Measurements from ENCODE around the gene RILPL1. TPM values are rescaled to one million over a fixed set of nuclear protein-coding genes. Genes with fewer than 3 reads are reported as not detected.

Gene RILPL1
- total RNA-seq, result 13.8 and 16.1 TPM in 2 replicates

GRCh38 chr12:123533672-123534643, at the start of gene RILPL1:
TSS of gene RILPL1 (minus strand) at chr12:123533719. CDS start at chr12:123533482, 237 bp downstream.

GRCh38 chr12:123457980-123458779, 75.3 kb downstream of the RILPL1 start, which contains the start of gene SNRNP35:
TSS of gene SNRNP35 (plus strand) at chr12:123458139. CDS start at chr12:123465541, 7,402 bp downstream.

GRCh38 chr12:123436017-123436964, 97.2 kb downstream of the RILPL1 start, which contains the start of gene RILPL2:
TSS of gene RILPL2 (minus strand) at chr12:123436684. CDS start at chr12:123436420, 264 bp downstream.

Other genes starting within 250 kb of the RILPL1 start
- 15.0 and 19.7 TPM in 2 replicates for gene SBNO1, start 168.9 kb downstream of the RILPL1 start, total RNA-seq
- gene KMT5A, start 149.6 kb downstream of the RILPL1 start, total RNA-seq, result 44.7 and 51.6 TPM in 2 replicates
- gene RILPL2, start 97.0 kb downstream of the RILPL1 start, total RNA-seq, result 7.3 and 8.1 TPM in 2 replicates
- gene SNRNP35, start 75.6 kb downstream of the RILPL1 start, total RNA-seq, result 10.8 and 11.5 TPM in 2 replicates
- 252 and 307 TPM in 2 replicates for gene TMED2, start 50.8 kb upstream of the RILPL1 start, total RNA-seq
- 11.2 and 12.1 TPM in 2 replicates for gene DDX55, start 68.4 kb upstream of the RILPL1 start, total RNA-seq
- gene EIF2B1, start 100.0 kb upstream of the RILPL1 start, total RNA-seq, result 79.6 and 90.7 TPM in 2 replicates
- 37.7 and 45.8 TPM in 2 replicates for gene GTF2H3, start 100.1 kb upstream of the RILPL1 start, total RNA-seq
- gene TCTN2, start 137.4 kb upstream of the RILPL1 start, total RNA-seq, result 13.5 and 14.4 TPM in 2 replicates
- 8.9 and 13.8 TPM in 2 replicates for gene ATP6V0A2, start 178.6 kb upstream of the RILPL1 start, total RNA-seq
- under 0.01 TPM in 2 replicates for gene DNAH10, start 228.6 kb upstream of the RILPL1 start, total RNA-seq